AG04449 (cell line): Measurements from ENCODE around the gene CHTF8.

Experiments used
- CTCF ChIA-PET: fragments of 350-600 bp; formaldehyde crosslinking; extraction: SDS; loops from one replicate; lab custom pipeline; 2021; ENCODE audit warnings: antibody characterized with exemption; lab: Yijun Ruan, JAX
- POLR2A ChIA-PET: fragments of 400-600, 350-600 bp; formaldehyde crosslinking; extraction: SDS; loops from one replicate; lab custom pipeline; 2020; ENCODE audit warnings: antibody characterized with exemption, inconsistent platforms; lab: Yijun Ruan, JAX
- DNase-seq: peaks from one replicate; pipeline ENCODE4 v3.0.0-alpha.2; 2010; ENCODE audit warnings: low read depth, low spot score
- H3K4me3 ChIP-seq: 2 replicates; pipeline ENCODE4 v1.5.1; 2011; ENCODE audit warnings: low read depth, mild to moderate bottlenecking, control low read depth, low read length
- CTCF ChIP-seq: IDR thresholded peaks from one replicate; pipeline ENCODE4 v1.5.1; 2011; ENCODE audit warnings: mild to moderate bottlenecking, moderate library complexity, low read length, control low read depth, inconsistent platforms; ENCODE audit not compliant: insufficient read depth; ENCODE audit errors: missing control alignments

Gene CHTF8

GRCh38 chr16:69087161-69087581 is 45.2 kb downstream of the CHTF8 start:
- no peak overlapping the region for H3K4me3 ChIP-seq
- POLR2A ChIA-PET = no interaction called here
- no peak for DNase-seq
- CTCF ChIA-PET = no interaction called here
- no peak for TF ChIP-seq CTCF

GRCh38 chr16:69085032-69085695 is 47.2 kb downstream of the CHTF8 start:
- ChIA-PET POLR2A (no interaction called here), CTCF (interaction anchor here (1.3 to 1.4 kb wide), 2 partner anchors 15 to 39 kb away, joined by 3 to 7 read pairs; no protein-coding TSS in a partner anchor)
- TF ChIP-seq CTCF = no peak
- no peak for DNase-seq
- H3K4me3 ChIP-seq = no peak overlapping the region

GRCh38 chr16:69084289-69084688 is 48.1 kb downstream of the CHTF8 start:
- no peak for TF ChIP-seq CTCF

GRCh38 chr16:69083306-69083941 is 49.0 kb downstream of the CHTF8 start:
- no peak for TF ChIP-seq CTCF
- DNase-seq = no peak
- no peak overlapping the region for H3K4me3 ChIP-seq
- ChIA-PET POLR2A (no interaction called here), CTCF (interaction anchor here (1.4 kb wide), 1 partner anchor 17 kb away, joined by 3 read pairs; no protein-coding TSS in a partner anchor)

More at GRCh38 chr16:69084289-69084688, 48.1 kb downstream of the CHTF8 start:
- H3K4me3 ChIP-seq = no peak overlapping the region
- ChIA-PET CTCF (interaction anchor here (1.3 to 1.4 kb wide), 2 partner anchors 16 to 40 kb away, joined by 3 to 7 read pairs; no protein-coding TSS in a partner anchor), POLR2A (no interaction called here)
- no peak for DNase-seq

- no peak for DNase-seq
- H3K4me3 ChIP-seq = no peak overlapping the region
- CTCF ChIA-PET = no interaction called here
- no peak for TF ChIP-seq CTCF
- POLR2A ChIA-PET = no interaction called here
These were observed 52.7 kb downstream of the CHTF8 start for GRCh38 chr16:69079697-69080096.

GRCh38 chr16:69078073-69078472 is 54.3 kb downstream of the CHTF8 start:
- no peak for TF ChIP-seq CTCF
- DNase-seq = no peak
- POLR2A ChIA-PET = no interaction called here
- H3K4me3 ChIP-seq = no peak overlapping the region
- CTCF ChIA-PET = no interaction called here
